GM12801 (cell line): ENCODE data around the gene KCNIP1.

Experiments used
- TF ChIP-seq, protein P1 (sequence below): IDR thresholded peaks from one replicate; pipeline ENCODE4 v1.5.1; 2011; ENCODE audit warnings: control low read depth; ENCODE audit not compliant: insufficient read length; ENCODE audit errors: extremely low read depth

The KCNIP1 gene

DNA sequence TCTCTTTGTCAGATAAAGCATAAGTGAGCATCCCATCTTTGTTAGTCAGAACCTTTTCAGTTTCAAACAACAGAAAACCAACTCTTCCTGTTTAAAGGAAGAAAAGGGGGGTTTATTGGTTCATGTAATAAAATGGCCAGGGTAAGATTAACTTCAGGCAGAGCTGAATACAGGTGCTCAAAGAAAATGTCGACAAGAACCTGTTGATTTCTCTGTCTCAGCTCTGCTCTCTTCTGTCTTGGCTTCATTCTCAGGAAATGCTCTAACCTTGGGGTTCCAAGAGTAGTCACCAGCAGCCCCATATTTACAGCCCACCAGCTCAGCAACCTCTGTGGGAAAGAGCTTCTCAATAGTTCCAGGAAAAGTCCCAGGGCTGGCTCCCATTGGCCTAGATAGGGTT, 25.2 kb downstream of the KCNIP1 start:
- TF ChIP-seq, protein P1, sequence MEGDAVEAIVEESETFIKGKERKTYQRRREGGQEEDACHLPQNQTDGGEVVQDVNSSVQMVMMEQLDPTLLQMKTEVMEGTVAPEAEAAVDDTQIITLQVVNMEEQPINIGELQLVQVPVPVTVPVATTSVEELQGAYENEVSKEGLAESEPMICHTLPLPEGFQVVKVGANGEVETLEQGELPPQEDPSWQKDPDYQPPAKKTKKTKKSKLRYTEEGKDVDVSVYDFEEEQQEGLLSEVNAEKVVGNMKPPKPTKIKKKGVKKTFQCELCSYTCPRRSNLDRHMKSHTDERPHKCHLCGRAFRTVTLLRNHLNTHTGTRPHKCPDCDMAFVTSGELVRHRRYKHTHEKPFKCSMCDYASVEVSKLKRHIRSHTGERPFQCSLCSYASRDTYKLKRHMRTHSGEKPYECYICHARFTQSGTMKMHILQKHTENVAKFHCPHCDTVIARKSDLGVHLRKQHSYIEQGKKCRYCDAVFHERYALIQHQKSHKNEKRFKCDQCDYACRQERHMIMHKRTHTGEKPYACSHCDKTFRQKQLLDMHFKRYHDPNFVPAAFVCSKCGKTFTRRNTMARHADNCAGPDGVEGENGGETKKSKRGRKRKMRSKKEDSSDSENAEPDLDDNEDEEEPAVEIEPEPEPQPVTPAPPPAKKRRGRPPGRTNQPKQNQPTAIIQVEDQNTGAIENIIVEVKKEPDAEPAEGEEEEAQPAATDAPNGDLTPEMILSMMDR: no peak

DNA sequence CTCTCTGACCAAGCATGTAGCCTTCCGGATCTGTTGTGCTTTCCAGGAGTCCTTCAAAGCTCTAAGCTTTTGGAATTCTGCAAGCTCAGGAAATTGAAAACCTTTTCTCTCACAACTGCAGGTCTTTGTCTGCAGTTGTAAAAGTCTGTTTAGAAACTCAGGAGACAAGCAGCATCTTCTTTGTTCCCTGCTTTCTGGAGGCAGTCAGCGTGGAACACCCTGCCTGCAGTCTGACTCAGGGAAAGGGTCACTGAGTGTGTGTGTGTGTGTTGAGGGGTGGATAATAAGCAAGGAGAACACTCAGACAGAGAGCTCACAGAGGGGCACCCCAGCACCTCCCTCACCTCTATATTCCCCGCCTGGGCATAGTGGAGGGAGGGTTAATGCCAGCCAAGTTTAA, 29.1 kb downstream of the KCNIP1 start:
- TF ChIP-seq, protein P1: no peak

DNA sequence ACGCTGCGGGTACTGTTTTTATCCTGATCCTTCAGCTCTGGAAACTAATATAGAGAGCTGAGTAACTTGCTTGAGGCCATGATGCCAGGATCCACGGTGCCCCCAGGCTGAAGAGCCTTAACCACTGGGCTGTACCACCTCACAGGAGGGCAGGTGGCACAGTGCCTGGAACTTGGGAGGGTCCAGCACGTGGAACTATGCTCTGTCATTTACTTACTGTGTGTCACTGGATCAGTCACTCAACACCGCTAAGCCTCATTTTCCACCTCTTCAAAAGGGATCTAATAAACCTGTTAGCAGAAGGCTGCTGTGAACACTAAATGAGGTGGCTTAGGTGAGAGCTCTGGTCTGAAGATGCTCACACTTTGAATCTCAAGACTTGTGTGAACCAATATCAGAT, 29.6 kb downstream of the KCNIP1 start:
- TF ChIP-seq, protein P1: no peak

DNA sequence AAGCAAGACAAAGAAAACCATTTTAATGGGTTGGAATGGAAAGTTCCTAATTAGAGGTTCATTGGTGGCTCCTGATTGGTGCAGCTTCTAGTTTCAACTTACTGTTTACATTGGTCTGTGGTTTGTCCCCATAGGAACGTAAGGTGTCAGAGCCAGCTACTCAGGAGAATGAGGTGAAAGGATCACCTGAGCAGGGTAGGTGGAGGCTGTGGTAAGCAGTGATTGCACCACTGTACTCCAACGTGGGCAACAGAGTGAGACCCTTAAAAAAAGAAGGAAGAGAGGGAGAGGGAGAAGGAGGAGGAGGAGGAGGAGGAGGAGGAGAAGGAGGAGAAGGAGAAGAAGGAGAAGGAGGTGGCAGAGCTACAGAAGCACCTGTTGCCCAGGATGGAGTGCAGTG, 30.4 kb downstream of the KCNIP1 start:
- TF ChIP-seq, protein P1: no peak

DNA sequence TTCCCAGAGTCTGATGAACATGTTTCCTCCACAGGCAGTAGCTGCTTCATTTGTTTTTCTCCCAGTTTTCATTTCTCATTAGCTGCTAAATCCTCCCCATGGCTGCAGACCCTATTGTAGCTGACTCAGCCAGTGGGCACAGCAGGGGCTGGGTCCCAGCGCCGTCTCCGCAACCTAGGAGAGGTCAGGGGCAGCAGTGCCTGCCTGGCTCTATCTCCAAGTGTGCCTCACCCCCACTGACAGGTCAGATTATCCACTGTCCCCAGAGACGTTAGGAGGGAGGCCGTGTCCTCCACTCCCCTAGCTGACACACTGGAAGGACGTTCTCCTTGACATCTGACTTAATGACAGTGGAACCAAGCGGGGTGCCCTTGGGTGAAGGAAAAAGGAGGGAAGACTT, 31.1 kb downstream of the KCNIP1 start:
- TF ChIP-seq, protein P1: no peak

DNA sequence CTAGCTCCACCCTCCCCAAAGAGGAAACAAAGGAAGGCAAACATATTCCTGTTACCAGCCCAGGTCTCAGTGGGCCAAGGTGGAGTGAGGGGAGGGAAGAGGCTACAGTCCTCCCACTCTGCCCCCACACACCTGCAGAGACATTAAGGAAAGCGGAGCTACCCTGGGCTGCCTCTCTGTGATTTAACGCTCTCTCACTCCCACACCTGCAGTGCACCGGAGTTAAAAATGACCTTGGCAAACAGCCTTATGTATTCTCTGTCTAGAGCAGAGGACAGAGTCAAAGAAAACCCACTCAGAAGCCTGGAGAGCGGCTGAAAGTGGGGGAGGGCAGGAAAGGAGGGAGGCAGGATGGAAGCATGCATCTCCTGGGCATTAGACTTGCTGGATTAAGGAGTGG, 32.7 kb downstream of the KCNIP1 start:
- TF ChIP-seq, protein P1: no peak

DNA sequence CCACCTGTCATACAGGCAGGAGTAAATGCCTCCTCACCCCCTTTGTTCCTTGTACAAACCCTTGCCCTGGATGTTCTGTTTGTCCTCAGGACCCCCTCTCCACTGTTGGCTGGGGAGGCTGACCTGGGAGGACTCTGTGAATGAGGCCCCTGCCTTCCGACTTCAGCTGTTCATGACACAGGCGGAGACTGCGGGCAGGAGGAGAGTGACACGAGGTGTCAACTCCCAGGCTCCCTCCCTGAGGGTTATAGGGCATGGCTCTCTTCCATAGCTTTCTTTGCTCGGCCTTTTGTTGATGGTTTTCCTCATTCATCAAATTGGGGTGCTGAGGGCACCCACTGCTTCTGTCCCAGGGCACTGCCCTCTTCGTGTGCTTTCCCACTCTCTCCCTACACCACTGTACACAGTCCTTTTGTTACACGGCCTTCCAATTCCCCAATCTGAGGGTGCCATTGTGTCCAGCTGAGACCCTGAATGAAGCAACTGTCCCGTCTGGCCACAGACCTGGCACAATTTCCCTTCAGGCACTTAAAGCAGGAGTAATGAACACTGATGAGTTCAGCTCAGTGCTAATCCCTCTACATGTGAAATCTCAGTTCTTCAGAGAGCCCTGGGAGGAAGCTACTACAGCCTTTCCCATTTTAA, 33.8 kb downstream of the KCNIP1 start:
- TF ChIP-seq, protein P1: no peak
